Measurements from ENCODE around the gene FAM13B.

Gene FAM13B

GRCh38 chr5:137916923-137917322 is 116.0 kb downstream of the FAM13B start:
- TF ChIP-seq, protein P1, sequence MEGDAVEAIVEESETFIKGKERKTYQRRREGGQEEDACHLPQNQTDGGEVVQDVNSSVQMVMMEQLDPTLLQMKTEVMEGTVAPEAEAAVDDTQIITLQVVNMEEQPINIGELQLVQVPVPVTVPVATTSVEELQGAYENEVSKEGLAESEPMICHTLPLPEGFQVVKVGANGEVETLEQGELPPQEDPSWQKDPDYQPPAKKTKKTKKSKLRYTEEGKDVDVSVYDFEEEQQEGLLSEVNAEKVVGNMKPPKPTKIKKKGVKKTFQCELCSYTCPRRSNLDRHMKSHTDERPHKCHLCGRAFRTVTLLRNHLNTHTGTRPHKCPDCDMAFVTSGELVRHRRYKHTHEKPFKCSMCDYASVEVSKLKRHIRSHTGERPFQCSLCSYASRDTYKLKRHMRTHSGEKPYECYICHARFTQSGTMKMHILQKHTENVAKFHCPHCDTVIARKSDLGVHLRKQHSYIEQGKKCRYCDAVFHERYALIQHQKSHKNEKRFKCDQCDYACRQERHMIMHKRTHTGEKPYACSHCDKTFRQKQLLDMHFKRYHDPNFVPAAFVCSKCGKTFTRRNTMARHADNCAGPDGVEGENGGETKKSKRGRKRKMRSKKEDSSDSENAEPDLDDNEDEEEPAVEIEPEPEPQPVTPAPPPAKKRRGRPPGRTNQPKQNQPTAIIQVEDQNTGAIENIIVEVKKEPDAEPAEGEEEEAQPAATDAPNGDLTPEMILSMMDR (IDR thresholded peaks at IDR 0.05; ENCODE audit: low read depth, low read length) = no peak
- no peak overlapping the region for H3K4me3 ChIP-seq (ENCODE audit: low read depth, low read length)

GRCh38 chr5:137914758-137915157 is 118.1 kb downstream of the FAM13B start:
- TF ChIP-seq, protein P1 (IDR thresholded peaks at IDR 0.05; ENCODE audit: low read depth, low read length) = no peak

GRCh38 chr5:137902408-137903133 is 130.3 kb downstream of the FAM13B start:
- TF ChIP-seq, protein P1 (IDR thresholded peaks at IDR 0.05; ENCODE audit: low read depth, low read length) = no peak
- H3K4me3 ChIP-seq (ENCODE audit: low read depth, low read length) = no peak overlapping the region

More at GRCh38 chr5:137914758-137915157, 118.1 kb downstream of the FAM13B start:
- no peak overlapping the region for H3K4me3 ChIP-seq (ENCODE audit: low read depth, low read length)

DNA sequence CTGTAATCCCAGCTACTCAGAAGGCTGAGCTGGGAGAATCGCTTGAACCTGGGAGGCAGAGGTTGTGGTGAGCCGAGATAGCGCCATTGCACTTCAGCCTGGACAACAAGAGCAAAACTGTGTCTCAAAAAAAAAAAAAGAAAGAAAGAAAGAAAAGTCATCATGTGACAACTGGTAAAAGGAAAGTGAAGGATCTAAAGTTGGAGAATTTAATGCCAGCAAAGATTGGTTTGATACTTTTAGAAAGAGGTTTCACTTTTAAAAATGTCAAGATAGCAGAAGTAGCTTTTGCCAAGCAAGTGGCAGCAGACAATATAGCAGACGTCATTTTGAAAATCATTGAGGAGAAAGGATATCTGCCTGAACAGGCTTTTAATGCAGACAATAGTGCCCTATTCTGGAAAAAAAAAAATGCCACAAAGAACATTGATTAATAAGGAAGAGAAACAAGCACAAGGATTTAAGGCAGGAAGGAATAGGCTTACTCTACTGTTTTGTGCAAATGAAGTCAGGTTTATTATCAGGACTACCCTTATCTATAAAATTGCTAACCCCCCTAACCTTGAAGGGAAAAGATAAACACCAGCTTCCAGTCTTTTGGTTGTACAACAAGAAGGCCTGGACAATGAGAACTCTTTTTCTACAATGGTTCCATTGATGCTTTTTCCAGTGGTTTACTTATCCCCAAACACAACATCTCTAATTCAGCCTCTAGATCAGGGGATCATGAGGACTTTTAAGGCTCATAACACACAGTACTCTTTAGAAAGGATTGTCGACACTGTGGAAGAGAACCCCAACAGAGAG is 131.7 kb downstream of the FAM13B start:
- no peak overlapping the region for H3K4me3 ChIP-seq (ENCODE audit: low read depth, low read length)
- TF ChIP-seq, protein P1 (IDR thresholded peaks at IDR 0.05; ENCODE audit: low read depth, low read length) = no peak

GRCh38 chr5:137899493-137899892 is 133.4 kb downstream of the FAM13B start:
- H3K4me3 ChIP-seq (ENCODE audit: low read depth, low read length) = no peak overlapping the region
- TF ChIP-seq, protein P1 (IDR thresholded peaks at IDR 0.05; ENCODE audit: low read depth, low read length) = no peak

DNA sequence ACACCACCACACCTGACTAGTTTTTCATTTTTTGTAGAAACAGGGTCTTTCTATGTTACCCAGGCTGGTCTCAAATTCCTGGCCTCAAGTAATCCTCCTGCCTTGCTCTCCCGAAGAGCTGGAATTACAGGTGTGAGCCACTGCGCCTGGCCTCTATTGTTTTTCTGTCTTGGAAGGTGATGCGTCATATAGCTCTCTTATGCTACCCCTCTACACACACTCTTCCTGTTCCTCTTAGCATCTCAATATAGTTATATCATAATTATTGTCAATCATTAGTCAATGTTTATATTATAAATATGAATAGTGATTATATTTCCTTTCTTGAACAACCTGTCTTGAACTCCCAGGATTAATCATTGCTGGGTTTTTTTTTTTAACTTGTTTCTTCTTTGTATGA is 136.3 kb downstream of the FAM13B start:
- H3K4me3 ChIP-seq (ENCODE audit: low read depth, low read length) = no peak overlapping the region
- TF ChIP-seq, protein P1 (IDR thresholded peaks at IDR 0.05; ENCODE audit: low read depth, low read length) = no peak

- H3K4me3 ChIP-seq (ENCODE audit: low read depth, low read length) = no peak overlapping the region
- TF ChIP-seq, protein P1 (IDR thresholded peaks at IDR 0.05; ENCODE audit: low read depth, low read length) = no peak
These were observed 138.3 kb downstream of the FAM13B start for GRCh38 chr5:137894586-137894985.

Data from WI38 (cell line).